SU-DHL-6 (cell line): ENCODE data around the gene NDNF.

ENCODE experiments used
- H2AFZ ChIP-seq: fragments of 200-600 bp; sonication (generic); 2 replicates; pipeline ENCODE4 v1.6.1; 2014; ENCODE audit warnings: low read depth, mild to moderate bottlenecking, moderate library complexity, mixed read lengths, antibody characterized with exemption, low read length; ENCODE audit not compliant: severe bottlenecking
- H3F3A ChIP-seq: fragments of 200-600 bp; shearing (Covaris generic); 2 replicates; pipeline ENCODE4 v1.6.0; 2016; ENCODE audit warnings: antibody characterized with exemption, mild to moderate bottlenecking; ENCODE audit not compliant: insufficient read depth
- H3K27ac ChIP-seq: fragments of 200-600 bp; sonication (generic); 2 replicates; pipeline ENCODE4 v1.5.1; 2016; ENCODE audit warnings: low read depth, mild to moderate bottlenecking, low read length, moderate library complexity, mixed read lengths
- H3K27me3 ChIP-seq: fragments of 200-600 bp; sonication (generic), shearing (Covaris generic); 2 replicates; pipeline ENCODE4 v1.6.0; 2014; ENCODE audit warnings: mild to moderate bottlenecking, low read length
- H3K36me3 ChIP-seq: fragments of 200-600 bp; sonication (generic); 2 replicates; pipeline ENCODE4 v1.6.1; 2014; ENCODE audit warnings: mild to moderate bottlenecking, low read length, mixed read lengths
- H3K4me2 ChIP-seq: fragments of 300-600, 200-600 bp; shearing (Covaris generic), sonication (generic); 2 replicates; pipeline ENCODE4 v1.6.0; 2014; ENCODE audit warnings: low read length, low read depth, mild to moderate bottlenecking; ENCODE audit not compliant: poor library complexity, severe bottlenecking
- H3K4me3 ChIP-seq: fragments of 200-600 bp; sonication (generic); 2 replicates; pipeline ENCODE4 v1.5.1; 2014; ENCODE audit warnings: antibody characterized with exemption, low read length, mild to moderate bottlenecking, mixed read lengths; ENCODE audit not compliant: insufficient read depth, poor library complexity, severe bottlenecking
- H3K79me2 ChIP-seq: fragments of 200-600 bp; sonication (generic); 2 replicates; pipeline ENCODE4 v1.6.1; 2014; ENCODE audit warnings: mild to moderate bottlenecking, low read length, moderate library complexity; ENCODE audit not compliant: insufficient read depth
- H3K9ac ChIP-seq: fragments of 200-600 bp; sonication (generic); 2 replicates; pipeline ENCODE4 v1.7.0; 2014; ENCODE audit warnings: mild to moderate bottlenecking, low read length
- H3K9me2 ChIP-seq: fragments of 200-600 bp; sonication (generic); replicated peaks from 2 replicates; pipeline ENCODE4 v1.6.1; 2014; ENCODE audit warnings: low read length; ENCODE audit not compliant: insufficient read depth
- H3K9me3 ChIP-seq: fragments of 200-600 bp; sonication (generic); 2 replicates; pipeline ENCODE4 v1.6.1; 2014; ENCODE audit warnings: low read length, mixed read lengths; ENCODE audit not compliant: insufficient read depth
- H4K20me1 ChIP-seq: fragments of 200-600 bp; sonication (generic); 2 replicates; pipeline ENCODE4 v1.6.1; 2014; ENCODE audit warnings: low read depth, mild to moderate bottlenecking, antibody characterized with exemption, low read length, moderate library complexity, mixed read lengths
- CTCF ChIP-seq: fragments of 200-600 bp; sonication (generic); IDR thresholded peaks from one replicate; pipeline ENCODE4 v1.5.1; 2017; ENCODE audit warnings: antibody characterized with exemption, mild to moderate bottlenecking, low read length, moderate library complexity; ENCODE audit not compliant: insufficient read depth, poor library complexity, severe bottlenecking
- EZH2phosphoT487 ChIP-seq: fragments of 200-600 bp; sonication (generic), shearing (Covaris generic); conservative IDR thresholded peaks from 2 replicates; pipeline ENCODE4 v1.6.1; 2018; ENCODE audit warnings: mild to moderate bottlenecking, antibody characterized with exemption, low read length, moderate library complexity, mixed read lengths

The NDNF gene

GRCh38 chr4:121114756-121115155, 42.4 kb upstream of the NDNF start:
- Histone ChIP-seq H3K4me2 (no peak overlapping the region), H3K9ac (no peak overlapping the region), H3K27ac (no peak overlapping the region), H3K9me2 (no peaks in the 10 kb centered on the region), H3K36me3 (no peaks in the 10 kb centered on the region), H4K20me1 (no peaks in the 10 kb centered on the region), H3K9me3 (no peaks in the 10 kb centered on the region), H3K79me2 (no peaks in the 10 kb centered on the region), H3K27me3 (no peaks in the 10 kb centered on the region), H3K4me3 (no peak overlapping the region), H2AFZ (no peak overlapping the region), H3F3A (no peaks in the 10 kb centered on the region)
- TF ChIP-seq EZH2phosphoT487 (no peak), CTCF (no peak)

- TF ChIP-seq EZH2phosphoT487 (no peak), CTCF (no peak)
- no peak overlapping the region for H2AFZ ChIP-seq
- H3K4me2 ChIP-seq = no peak overlapping the region
These were observed 40.2 kb upstream of the NDNF start for GRCh38 chr4:121112530-121112929.

GRCh38 chr4:121108557-121108956, 36.2 kb upstream of the NDNF start:
- H3K4me3 ChIP-seq = no peak overlapping the region
- H3K4me2 ChIP-seq = no peak overlapping the region
- no peaks in the 10 kb centered on the region for H3K27me3 ChIP-seq
- H3K9ac ChIP-seq = no peak overlapping the region
- H3K27ac ChIP-seq = no peak overlapping the region
- H4K20me1 ChIP-seq = no peaks in the 10 kb centered on the region
- no peaks in the 10 kb centered on the region for H3K9me3 ChIP-seq
- no peaks in the 10 kb centered on the region for H3K36me3 ChIP-seq
- H3K79me2 ChIP-seq = no peaks in the 10 kb centered on the region
- no peaks in the 10 kb centered on the region for H3F3A ChIP-seq
- no peak overlapping the region for H2AFZ ChIP-seq
- H3K9me2 ChIP-seq = no peaks in the 10 kb centered on the region
- TF ChIP-seq CTCF = no peak
- TF ChIP-seq EZH2phosphoT487 = no peak

More at GRCh38 chr4:121112530-121112929, 40.2 kb upstream of the NDNF start:
- H3K9me3 ChIP-seq = no peaks in the 10 kb centered on the region
- H3F3A ChIP-seq = no peaks in the 10 kb centered on the region
- no peaks in the 10 kb centered on the region for H4K20me1 ChIP-seq
- H3K9ac ChIP-seq = no peak overlapping the region
- no peak overlapping the region for H3K27ac ChIP-seq
- no peaks in the 10 kb centered on the region for H3K27me3 ChIP-seq
- no peaks in the 10 kb centered on the region for H3K36me3 ChIP-seq
- H3K9me2 ChIP-seq = no peaks in the 10 kb centered on the region
- H3K4me3 ChIP-seq = no peak overlapping the region
- no peaks in the 10 kb centered on the region for H3K79me2 ChIP-seq
